ENCODE results near the gene ARHGAP18. TPM values are rescaled to one million over a fixed set of nuclear protein-coding genes. Genes with fewer than 3 reads are reported as not detected.

ARHGAP18 gene
- 11.8 and 12.6 TPM in 2 replicates for total RNA-seq (2014; rRNA removed; shearing (Covaris generic))
- polyA plus RNA-seq (2014; cell fraction: nucleus; rRNA removed), result 4.7 and 10.4 TPM in 2 replicates

GRCh38 chr6:129709769-129710449 is at the start of gene ARHGAP18:
TSS of gene ARHGAP18 (minus strand) at chr6:129710177. CDS start at chr6:129710136, 41 bp downstream.
- peak; percentile 86 for DNase-seq (ENCODE audit: extremely low read depth, low read depth)

- no peak for DNase-seq (ENCODE audit: extremely low read depth, low read depth)
These were observed 45.8 kb upstream of the ARHGAP18 start for GRCh38 chr6:129755787-129756186.

GRCh38 chr6:129754750-129755149 is 44.8 kb upstream of the ARHGAP18 start:
- no peak for DNase-seq (ENCODE audit: extremely low read depth, low read depth)

GRCh38 chr6:129753422-129753821 is 43.4 kb upstream of the ARHGAP18 start:
- no peak for DNase-seq (ENCODE audit: extremely low read depth, low read depth)

- DNase-seq (ENCODE audit: extremely low read depth, low read depth), result no peak
These were observed 41.4 kb upstream of the ARHGAP18 start for GRCh38 chr6:129751384-129751783.

GRCh38 chr6:129750360-129750759 is 40.4 kb upstream of the ARHGAP18 start:
- no peak for DNase-seq (ENCODE audit: extremely low read depth, low read depth)

- DNase-seq (ENCODE audit: extremely low read depth, low read depth), result no peak
These were observed 39.8 kb upstream of the ARHGAP18 start for GRCh38 chr6:129749749-129750120.

- no peak for DNase-seq (ENCODE audit: extremely low read depth, low read depth)
These were observed 39.1 kb upstream of the ARHGAP18 start for GRCh38 chr6:129748901-129749748.

GRCh38 chr6:129748212-129748900 is 38.4 kb upstream of the ARHGAP18 start:
- DNase-seq (ENCODE audit: extremely low read depth, low read depth), result peak; percentile 55

GRCh38 chr6:129747588-129748112 is 37.7 kb upstream of the ARHGAP18 start:
- no peak for DNase-seq (ENCODE audit: extremely low read depth, low read depth)

- no peak for DNase-seq (ENCODE audit: extremely low read depth, low read depth)
These were observed 34.9 kb upstream of the ARHGAP18 start for GRCh38 chr6:129744880-129745237.

- no peak for DNase-seq (ENCODE audit: extremely low read depth, low read depth)
These were observed 34.4 kb upstream of the ARHGAP18 start for GRCh38 chr6:129744201-129744879.

- no peak for DNase-seq (ENCODE audit: extremely low read depth, low read depth)
These were observed 30.0 kb upstream of the ARHGAP18 start for GRCh38 chr6:129740013-129740412.

GRCh38 chr6:129736105-129736504 is 26.1 kb upstream of the ARHGAP18 start:
- no peak for DNase-seq (ENCODE audit: extremely low read depth, low read depth)

GRCh38 chr6:129733290-129733689 is 23.3 kb upstream of the ARHGAP18 start:
- no peak for DNase-seq (ENCODE audit: extremely low read depth, low read depth)

- DNase-seq (ENCODE audit: extremely low read depth, low read depth), result no peak
These were observed 22.6 kb upstream of the ARHGAP18 start for GRCh38 chr6:129732542-129732941.

GRCh38 chr6:129732034-129732433 is 22.1 kb upstream of the ARHGAP18 start:
- no peak for DNase-seq (ENCODE audit: extremely low read depth, low read depth)

- DNase-seq (ENCODE audit: extremely low read depth, low read depth), result no peak
These were observed 21.5 kb upstream of the ARHGAP18 start for GRCh38 chr6:129731428-129731827.

- DNase-seq (ENCODE audit: extremely low read depth, low read depth), result peak; percentile 36
These were observed 20.6 kb upstream of the ARHGAP18 start for GRCh38 chr6:129730477-129731165.

GRCh38 chr6:129726650-129727049 is 16.7 kb upstream of the ARHGAP18 start:
- DNase-seq (ENCODE audit: extremely low read depth, low read depth), result no peak

Measured in NCI-H460 (cell line).